GM23338 (cell line): Measurements from ENCODE around the gene CYRIA. TPM values are rescaled to one million over a fixed set of nuclear protein-coding genes. Genes with fewer than 3 reads are reported as not detected.

Experiments
- ATAC-seq: fragments of 200-7000 bp; cut with Tn5 transposase; 3 replicates; pipeline ENCODE4 v1.9.1; 2020
- DNase-seq: peaks from one replicate; pipeline ENCODE4 v3.0.0-alpha.2; 2015; ENCODE audit warnings: low spot score
- H2AFZ ChIP-seq: fragments of 200-600 bp; sonication (generic); 2 replicates; pipeline ENCODE4 v1.8.0; 2016; ENCODE audit warnings: antibody characterized with exemption, mild to moderate bottlenecking, moderate library complexity
- H3F3A ChIP-seq: fragments of 200-600 bp; sonication (generic); replicated peaks from 2 replicates; pipeline ENCODE4 v1.8.0; 2017; ENCODE audit warnings: antibody characterized with exemption, mixed run types, low read depth
- H3K27ac ChIP-seq: fragments of 200-600 bp; sonication (generic); 2 replicates; pipeline ENCODE4 v1.6.1; 2016; ENCODE audit warnings: low read depth
- H3K27me3 ChIP-seq: fragments of 200-600 bp; sonication (generic); 2 replicates; pipeline ENCODE4 v1.8.0; 2016; ENCODE audit warnings: mild to moderate bottlenecking, mixed run types, moderate library complexity; ENCODE audit not compliant: insufficient read depth
- H3K36me3 ChIP-seq: fragments of 200-600 bp; sonication (generic); 2 replicates; pipeline ENCODE4 v1.8.0; 2016; ENCODE audit warnings: mild to moderate bottlenecking; ENCODE audit not compliant: insufficient read depth
- H3K4me1 ChIP-seq: fragments of 200-600 bp; sonication (generic); 2 replicates; pipeline ENCODE4 v1.8.0; 2016; ENCODE audit warnings: mild to moderate bottlenecking, moderate library complexity; ENCODE audit not compliant: insufficient read depth
- H3K4me2 ChIP-seq: fragments of 200-600 bp; sonication (generic); 2 replicates; pipeline ENCODE4 v1.7.1; 2017; ENCODE audit warnings: mixed run types
- H3K4me3 ChIP-seq: fragments of 200-600 bp; sonication (generic); 2 replicates; pipeline ENCODE4 v1.6.1; 2016; ENCODE audit warnings: mixed run types
- H3K79me2 ChIP-seq: fragments of 200-600 bp; sonication (generic); replicated peaks from 2 replicates; pipeline ENCODE4 v1.8.0; 2017; ENCODE audit warnings: mild to moderate bottlenecking; ENCODE audit not compliant: insufficient read depth
- H3K9me2 ChIP-seq: fragments of 200-600 bp; sonication (generic); 2 replicates; pipeline ENCODE4 v1.8.0; 2017; ENCODE audit not compliant: insufficient read depth
- H4K20me1 ChIP-seq: fragments of 200-600 bp; sonication (generic); replicated peaks from 2 replicates; pipeline ENCODE4 v1.8.0; 2017; ENCODE audit warnings: mild to moderate bottlenecking; ENCODE audit not compliant: insufficient read depth
- H3K27ac Mint-ChIP-seq: 2 replicates; pipeline ENCODE4 v1.8.0; 2020; ENCODE audit warnings: inconsistent platforms, mild to moderate bottlenecking, moderate library complexity, mixed read lengths
- H3K27me3 Mint-ChIP-seq: 3 replicates; pipeline ENCODE4 v1.8.0; 2022; ENCODE audit warnings: low read depth, mild to moderate bottlenecking, moderate library complexity, mixed read lengths, inconsistent platforms; ENCODE audit not compliant: insufficient read depth, poor library complexity
- H3K36me3 Mint-ChIP-seq: 3 replicates; pipeline ENCODE4 v1.8.0; 2021; ENCODE audit warnings: low read depth, mild to moderate bottlenecking, inconsistent platforms, moderate library complexity, mixed read lengths
- H3K4me1 Mint-ChIP-seq: 3 replicates; pipeline ENCODE4 v1.8.0; 2020; ENCODE audit warnings: mild to moderate bottlenecking, inconsistent platforms, mixed read lengths
- H3K4me3 Mint-ChIP-seq: 3 replicates; pipeline ENCODE4 v1.8.0; 2021; ENCODE audit warnings: moderate library complexity, mild to moderate bottlenecking, inconsistent platforms, mixed read lengths
- H3K9me3 Mint-ChIP-seq: 3 replicates; pipeline ENCODE4 v1.8.0; 2020; ENCODE audit warnings: moderate library complexity, mild to moderate bottlenecking, inconsistent platforms, mixed read lengths
- EZH2 ChIP-seq: fragments of 200-600 bp; sonication (generic); IDR thresholded peaks from one replicate; pipeline ENCODE4 v1.8.0; 2017; ENCODE audit warnings: antibody characterized with exemption, mild to moderate bottlenecking, low read depth; ENCODE audit not compliant: unreplicated experiment
- EZH2phosphoT487 ChIP-seq: fragments of 200-600 bp; sonication (generic); IDR thresholded peaks from one replicate; pipeline ENCODE4 v1.8.1; 2018; ENCODE audit warnings: antibody characterized with exemption; ENCODE audit not compliant: unreplicated experiment
- ZNF114 ChIP-seq: fragments of 250-450 bp; sonication (Bioruptor Pico); IDR thresholded peaks from 2 replicates; pipeline ENCODE4 v1.5.0; 2020; ENCODE audit warnings: mild to moderate bottlenecking, moderate library complexity
- ZNF462 ChIP-seq: fragments of 250-450 bp; sonication (Bioruptor Pico); IDR thresholded peaks from 2 replicates; pipeline ENCODE4 v1.5.0; 2020; ENCODE audit warnings: mild to moderate bottlenecking, moderate library complexity
- polyA plus RNA-seq: library from polyadenylated mRNA; unstranded; fragments of >200 nt; fragmentation: Nextera tagmentation; extraction: Ambion mirVana; gene quantifications from 2 replicates; pipeline ENCODE4 v1.2.1, GENCODE V29; 2016
- total RNA-seq: library from RNA; depleted of rRNA; stranded (reverse); fragments of >200 nt; shearing (Covaris generic); gene quantifications from 2 replicates; pipeline ENCODE4 v1.2.3, GENCODE V29; 2014

Gene CYRIA
- total and polyA plus RNA-seq, 2 experiments from 2014 or later: 3.0 to 5.3 TPM

- no peak for TF ChIP-seq ZNF462 (CRISPR knock-in tag)
These were observed 791 bp upstream of the CYRIA start (continued) for GRCh38 chr2:16666449-16666801.

GRCh38 chr2:16664809-16665747 is 556 bp downstream of the CYRIA start:
- Mint-ChIP-seq H3K36me3 (peaks cover 4% of the 10 kb centered on the region; the same call in 1 of the 3 replicates), H3K27me3 (peaks cover 19% of the 10 kb centered on the region), H3K9me3 (no peaks in the 10 kb centered on the region; the same call in 2 of the 3 replicates), H3K27ac (no peak overlapping the region), H3K4me3 (peak overlapping the region; percentile 78), H3K4me1 (peaks cover 30% of the 10 kb centered on the region)
- peaks cover 14% of the 10 kb centered on the region for H3K27me3 ChIP-seq
- H2AFZ ChIP-seq: 0 out of 2 replicates have a peak overlapping the region, but pooled peaks have one; percentile 56
- ATAC-seq (no peak; the same call in 1 of the 3 replicates), DNase-seq (peak; percentile 33)
- H3K4me1 ChIP-seq: peaks cover 11% of the 10 kb centered on the region; the same call in 1 of the 2 replicates
- no peaks in the 10 kb centered on the region for H3K79me2 ChIP-seq
- H3K4me3 ChIP-seq: peak overlapping the region; percentile 64
- no peaks in the 10 kb centered on the region for H4K20me1 ChIP-seq
- TF ChIP-seq EZH2phosphoT487 (no peak), ZNF114 (CRISPR knock-in tag) (no peak), EZH2 (no peak)
- H3K36me3 ChIP-seq: no peaks in the 10 kb centered on the region
- no peaks in the 10 kb centered on the region for H3F3A ChIP-seq
- H3K4me2 ChIP-seq: peak overlapping the region; percentile 92
- no peak overlapping the region for H3K27ac ChIP-seq
- no peaks in the 10 kb centered on the region for H3K9me2 ChIP-seq
